Astrocyte (in vitro differentiated cells and primary cell): Measurements from ENCODE around the gene CYP4A11. TPM values are rescaled to one million over a fixed set of nuclear protein-coding genes. Genes with fewer than 3 reads are reported as not detected.
"Not testable (repeated sequence)": the region's sequence is repeated elsewhere in the genome, so short reads cannot be mapped to it uniquely, and the experiment has no call there.

ENCODE experiments used
- DNase-seq: peaks from one replicate; pipeline ENCODE4 v3.0.0-alpha.2; 2010; ENCODE audit warnings: low read depth
- FAIRE-seq: peaks from 2 replicates; lab custom pipeline; 2011; peaks lifted over from hg19 to GRCh38; lab: Jason Lieb, UNC
- H2AFZ ChIP-seq: 2 replicates; pipeline ENCODE4 v1.6.0; 2012; ENCODE audit warnings: low read depth, low read length, inconsistent platforms
- H3K27ac ChIP-seq: 2 replicates; pipeline ENCODE4 v1.5.1; 2011; ENCODE audit warnings: low read depth, low read length, inconsistent platforms
- H3K27me3 ChIP-seq: 2 replicates; pipeline ENCODE4 v1.6.0; 2011; ENCODE audit warnings: low read length, inconsistent platforms; ENCODE audit not compliant: insufficient read depth
- H3K36me3 ChIP-seq: 2 replicates; pipeline ENCODE4 v1.5.1; 2011; ENCODE audit warnings: low read length, inconsistent platforms; ENCODE audit not compliant: insufficient read depth
- H3K4me1 ChIP-seq: 2 replicates; pipeline ENCODE4 v1.5.1; 2011; ENCODE audit warnings: low read length, inconsistent platforms; ENCODE audit not compliant: insufficient read depth
- H3K4me2 ChIP-seq: 2 replicates; pipeline ENCODE4 v1.6.0; 2012; ENCODE audit warnings: low read length, inconsistent platforms
- H3K4me3 ChIP-seq: 2 replicates; pipeline ENCODE4 v1.5.1; 2011; ENCODE audit warnings: low read depth, mild to moderate bottlenecking, low read length, inconsistent platforms; ENCODE audit not compliant: insufficient read depth
- H3K79me2 ChIP-seq: 2 replicates; pipeline ENCODE4 v1.6.0; 2012; ENCODE audit warnings: mild to moderate bottlenecking, low read length, inconsistent platforms; ENCODE audit not compliant: insufficient read depth
- H3K9ac ChIP-seq: 2 replicates; pipeline ENCODE4 v1.6.0; 2012; ENCODE audit warnings: mild to moderate bottlenecking, low read length, inconsistent platforms
- H3K9me3 ChIP-seq: 2 replicates; pipeline ENCODE4 v1.5.1; 2012; ENCODE audit warnings: low read depth, mild to moderate bottlenecking, low read length, inconsistent platforms; ENCODE audit not compliant: insufficient read depth
- H4K20me1 ChIP-seq: 2 replicates; pipeline ENCODE4 v1.6.0; 2012; ENCODE audit warnings: low read length, inconsistent platforms; ENCODE audit not compliant: insufficient read depth
- H3K27ac Mint-ChIP-seq: one replicate; pipeline ENCODE4 v1.8.0; 2021; ENCODE audit warnings: mild to moderate bottlenecking, mixed read lengths; ENCODE audit not compliant: unreplicated experiment
- H3K27me3 Mint-ChIP-seq: one replicate; pipeline ENCODE4 v1.8.0; 2021; ENCODE audit warnings: low read depth, mixed read lengths; ENCODE audit not compliant: unreplicated experiment
- H3K36me3 Mint-ChIP-seq: one replicate; pipeline ENCODE4 v1.8.0; 2021; ENCODE audit warnings: low read depth, mixed read lengths; ENCODE audit not compliant: unreplicated experiment
- H3K4me1 Mint-ChIP-seq: one replicate; pipeline ENCODE4 v1.8.0; 2021; ENCODE audit warnings: low read depth, mixed read lengths; ENCODE audit not compliant: unreplicated experiment
- H3K4me3 Mint-ChIP-seq: one replicate; pipeline ENCODE4 v1.8.0; 2021; ENCODE audit warnings: mild to moderate bottlenecking, moderate library complexity, mixed read lengths; ENCODE audit not compliant: unreplicated experiment
- H3K9me3 Mint-ChIP-seq: one replicate; pipeline ENCODE4 v1.8.0; 2021; ENCODE audit warnings: mild to moderate bottlenecking, mixed read lengths; ENCODE audit not compliant: unreplicated experiment
- EZH2 ChIP-seq: IDR thresholded peaks from 2 replicates; pipeline ENCODE4 v1.6.1; 2012; ENCODE audit warnings: mild to moderate bottlenecking, low read length, inconsistent platforms; ENCODE audit not compliant: insufficient read depth
- total RNA-seq: library from RNA; stranded (reverse); gene quantifications from 2 replicates; pipeline ENCODE4 v1.2.1, GENCODE V29; 2021
- TF ChIP-seq, protein P1 (sequence below): IDR thresholded peaks from 2 replicates; pipeline ENCODE4 v1.5.1; 2011; ENCODE audit warnings: low read depth, mild to moderate bottlenecking, inconsistent platforms, low read length, moderate library complexity; ENCODE audit not compliant: insufficient read depth

Gene CYP4A11
- total RNA-seq, 1 donor from 2014 or later = not detected

- Mint-ChIP-seq H3K4me3 (no peak overlapping the region), H3K27me3 (peaks cover 7% of the 10 kb centered on the region), H3K4me1 (no peaks in the 10 kb centered on the region), H3K9me3 (peaks cover 9% of the 10 kb centered on the region), H3K27ac (no peak overlapping the region), H3K36me3 (no peaks in the 10 kb centered on the region)
- Histone ChIP-seq H3K27ac (no peak overlapping the region), H3K4me3 (no peak overlapping the region), H2AFZ (no peak overlapping the region), H3K9ac (no peak overlapping the region), H3K79me2 (no peaks in the 10 kb centered on the region), H3K27me3 (no peaks in the 10 kb centered on the region), H3K4me1 (no peaks in the 10 kb centered on the region), H3K4me2 (no peak overlapping the region), H3K36me3 (no peaks in the 10 kb centered on the region), H3K9me3 (no peaks in the 10 kb centered on the region), H4K20me1 (no peaks in the 10 kb centered on the region)
- no peak for DNase-seq
- TF ChIP-seq EZH2 = no peak
- TF ChIP-seq, protein P1, sequence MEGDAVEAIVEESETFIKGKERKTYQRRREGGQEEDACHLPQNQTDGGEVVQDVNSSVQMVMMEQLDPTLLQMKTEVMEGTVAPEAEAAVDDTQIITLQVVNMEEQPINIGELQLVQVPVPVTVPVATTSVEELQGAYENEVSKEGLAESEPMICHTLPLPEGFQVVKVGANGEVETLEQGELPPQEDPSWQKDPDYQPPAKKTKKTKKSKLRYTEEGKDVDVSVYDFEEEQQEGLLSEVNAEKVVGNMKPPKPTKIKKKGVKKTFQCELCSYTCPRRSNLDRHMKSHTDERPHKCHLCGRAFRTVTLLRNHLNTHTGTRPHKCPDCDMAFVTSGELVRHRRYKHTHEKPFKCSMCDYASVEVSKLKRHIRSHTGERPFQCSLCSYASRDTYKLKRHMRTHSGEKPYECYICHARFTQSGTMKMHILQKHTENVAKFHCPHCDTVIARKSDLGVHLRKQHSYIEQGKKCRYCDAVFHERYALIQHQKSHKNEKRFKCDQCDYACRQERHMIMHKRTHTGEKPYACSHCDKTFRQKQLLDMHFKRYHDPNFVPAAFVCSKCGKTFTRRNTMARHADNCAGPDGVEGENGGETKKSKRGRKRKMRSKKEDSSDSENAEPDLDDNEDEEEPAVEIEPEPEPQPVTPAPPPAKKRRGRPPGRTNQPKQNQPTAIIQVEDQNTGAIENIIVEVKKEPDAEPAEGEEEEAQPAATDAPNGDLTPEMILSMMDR = no peak
- FAIRE-seq = no peak
Observed at GRCh38 chr1:46961066-46961758, 19.9 kb upstream of the CYP4A11 start.

- Histone ChIP-seq H3K79me2 (no peaks in the 10 kb centered on the region), H3K4me2 (no peak overlapping the region), H3K27me3 (no peaks in the 10 kb centered on the region), H3K9me3 (no peaks in the 10 kb centered on the region), H2AFZ (no peak overlapping the region), H3K4me3 (no peak overlapping the region), H3K27ac (no peak overlapping the region), H3K4me1 (no peaks in the 10 kb centered on the region), H3K9ac (no peak overlapping the region), H4K20me1 (no peaks in the 10 kb centered on the region), H3K36me3 (no peaks in the 10 kb centered on the region)
- peaks cover 4% of the 10 kb centered on the region for H3K27me3 Mint-ChIP-seq
- TF ChIP-seq EZH2 = no peak
- TF ChIP-seq, protein P1 = no peak
- H3K36me3 Mint-ChIP-seq = no peaks in the 10 kb centered on the region
- no peak overlapping the region for H3K4me3 Mint-ChIP-seq
- H3K9me3 Mint-ChIP-seq = peaks cover 8% of the 10 kb centered on the region
- no peak overlapping the region for H3K27ac Mint-ChIP-seq
- H3K4me1 Mint-ChIP-seq = no peaks in the 10 kb centered on the region
- no peak for FAIRE-seq
- no peak for DNase-seq
Observed at GRCh38 chr1:46960250-46960649, 19.0 kb upstream of the CYP4A11 start.

DNA sequence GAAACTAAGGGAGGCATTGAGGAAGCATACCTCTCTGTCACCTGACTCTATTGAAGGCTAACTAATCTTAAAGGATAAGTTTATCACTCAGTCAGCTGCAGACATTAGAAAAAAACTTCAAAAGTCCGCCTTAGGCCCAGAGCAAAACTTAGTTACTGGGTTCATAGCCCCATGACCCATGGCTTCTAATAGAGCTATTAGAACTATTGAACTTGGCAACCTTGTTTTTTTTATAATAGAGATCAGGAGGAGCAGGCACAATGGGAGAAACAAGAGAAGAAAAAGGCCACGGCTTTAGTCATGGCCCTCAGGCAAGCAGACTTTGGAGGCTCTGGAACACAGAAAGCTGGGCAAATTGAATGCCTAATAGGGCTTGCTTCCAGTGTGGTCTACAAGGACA lies 13.8 kb upstream of the CYP4A11 start:
- not testable (repeated sequence) for H3K36me3 Mint-ChIP-seq, DNase-seq, H3K9me3 Mint-ChIP-seq, H4K20me1 ChIP-seq, H3K4me1 Mint-ChIP-seq, H3K27ac Mint-ChIP-seq, H3K4me3 ChIP-seq, FAIRE-seq, H2AFZ ChIP-seq, H3K9ac ChIP-seq, H3K4me2 ChIP-seq, H3K27me3 ChIP-seq, H3K27ac ChIP-seq, H3K4me1 ChIP-seq, H3K79me2 ChIP-seq, H3K9me3 ChIP-seq, H3K36me3 ChIP-seq, H3K4me3 Mint-ChIP-seq
- H3K27me3 Mint-ChIP-seq = peaks cover 17% of the 10 kb centered on the region

DNA sequence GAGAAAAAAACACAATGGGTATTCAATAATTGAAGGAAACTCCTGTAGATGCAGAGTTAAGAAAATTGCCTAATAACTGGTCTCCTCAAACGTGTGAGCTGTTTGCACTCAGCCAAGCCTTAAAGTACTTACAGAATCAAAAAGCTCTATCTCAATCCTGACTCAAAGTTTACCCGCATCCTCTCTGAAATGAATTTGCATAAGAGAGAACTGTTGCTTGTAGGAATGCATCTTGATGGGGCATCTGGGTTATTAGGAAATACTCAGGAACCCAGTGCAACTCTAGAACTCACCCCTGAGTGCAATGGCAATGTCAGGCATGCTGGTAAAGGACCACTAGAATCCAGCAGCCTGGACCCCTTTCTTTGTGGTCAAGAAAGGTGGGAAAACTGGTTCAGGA lies 12.6 kb upstream of the CYP4A11 start:
- not testable (repeated sequence) for H3K9me3 Mint-ChIP-seq, H2AFZ ChIP-seq, H3K79me2 ChIP-seq, H3K36me3 Mint-ChIP-seq, H3K4me2 ChIP-seq, H3K4me1 Mint-ChIP-seq, H3K9me3 ChIP-seq, H3K4me3 ChIP-seq, FAIRE-seq, H3K4me3 Mint-ChIP-seq, H4K20me1 ChIP-seq, H3K27ac Mint-ChIP-seq, H3K4me1 ChIP-seq, H3K27ac ChIP-seq, DNase-seq, H3K27me3 ChIP-seq, H3K36me3 ChIP-seq, H3K9ac ChIP-seq
- peaks cover 17% of the 10 kb centered on the region for H3K27me3 Mint-ChIP-seq

- not testable (repeated sequence) for H3K4me3 Mint-ChIP-seq, H3K4me1 ChIP-seq, H3K36me3 Mint-ChIP-seq, H3K4me3 ChIP-seq, H3K79me2 ChIP-seq, H3K36me3 ChIP-seq, H3K4me1 Mint-ChIP-seq, H3K9me3 Mint-ChIP-seq, H3K9me3 ChIP-seq, H3K27me3 ChIP-seq, H3K27ac Mint-ChIP-seq, H4K20me1 ChIP-seq, FAIRE-seq, H3K4me2 ChIP-seq, H3K27ac ChIP-seq, DNase-seq, H3K9ac ChIP-seq, H2AFZ ChIP-seq
- H3K27me3 Mint-ChIP-seq = peaks cover 15% of the 10 kb centered on the region
Observed at GRCh38 chr1:46949417-46949666, 8.1 kb upstream of the CYP4A11 start.
